HL-60 (cell line): ENCODE measurements around the gene C6orf136.
A peak's percentile ranks its signal among the peaks of the same experiment; 100 is the strongest.

Experiments
- DNase-seq, 2 experiments: peaks; one replicate each; pipeline ENCODE4 v3.0.0-alpha.2; 2010 to 2020; ENCODE audit warnings: low read depth in 1 of 2, low spot score in 1 of 2
- H3K27ac ChIP-seq: fragments of 250-450 bp; sonication (Bioruptor Pico); replicated peaks from 2 replicates; pipeline ENCODE4 v1.5.1; 2020; ENCODE audit warnings: mild to moderate bottlenecking, moderate library complexity
- H3K27me3 ChIP-seq: fragments of 250-450 bp; sonication (Bioruptor Pico); 2 replicates; pipeline ENCODE4 v1.5.1; 2021; ENCODE audit warnings: mild to moderate bottlenecking, moderate library complexity; ENCODE audit not compliant: insufficient read depth, poor library complexity, severe bottlenecking
- H3K4me3 ChIP-seq: replicated peaks from 2 replicates; pipeline ENCODE4 v1.5.1; 2011; ENCODE audit warnings: mild to moderate bottlenecking, control low read depth, low read length; ENCODE audit not compliant: insufficient read depth
- CTCF ChIP-seq: IDR thresholded peaks from one replicate; pipeline ENCODE4 v1.5.1; 2011; ENCODE audit warnings: low read length, control low read depth, inconsistent platforms; ENCODE audit not compliant: insufficient read depth
- GABPA ChIP-seq: IDR thresholded peaks from 2 replicates; pipeline ENCODE4 v1.6.1; 2012; ENCODE audit warnings: low read depth
- POLR2AphosphoS5 ChIP-seq: IDR thresholded peaks from 2 replicates; pipeline ENCODE4 v1.6.1; 2012; ENCODE audit warnings: low read depth
- REST ChIP-seq: IDR thresholded peaks from 2 replicates; pipeline ENCODE4 v1.6.1; 2012; ENCODE audit warnings: low read depth; ENCODE audit not compliant: insufficient replicate concordance
- SPI1 ChIP-seq: IDR thresholded peaks from 2 replicates; pipeline ENCODE4 v1.6.1; 2012; ENCODE audit warnings: low read depth, mild to moderate bottlenecking, borderline replicate concordance

The C6orf136 gene

GRCh38 chr6:30684386-30685156 lies 37.6 kb downstream of the C6orf136 start:
- H3K27ac ChIP-seq, result peak overlapping the region; percentile 94
- peak in 1 of 2 experiments; percentile 90 for DNase-seq
- H3K27me3 ChIP-seq, result no peaks in the 10 kb centered on the region
- no peak for TF ChIP-seq GABPA
- TF ChIP-seq REST, result no peak
- TF ChIP-seq CTCF, result no peak
- TF ChIP-seq SPI1, result no peak
- TF ChIP-seq POLR2AphosphoS5, result no peak
- peak overlapping the region; percentile 60 for H3K4me3 ChIP-seq

- TF ChIP-seq GABPA (no peak), SPI1 (no peak), POLR2AphosphoS5 (no peak), CTCF (peak; percentile 9), REST (no peak)
- peak overlapping the region; percentile 60 for H3K4me3 ChIP-seq
- peak overlapping the region; percentile 94 for H3K27ac ChIP-seq
- peak in 1 of 2 experiments; percentile 55 for DNase-seq
- no peaks in the 10 kb centered on the region for H3K27me3 ChIP-seq
Measured at GRCh38 chr6:30685157-30686008, 38.5 kb downstream of the C6orf136 start.

GRCh38 chr6:30686009-30686907 lies 39.3 kb downstream of the C6orf136 start, which contains the start of gene PPP1R18:
TSS of gene PPP1R18 (minus strand) at chr6:30686645. CDS start at chr6:30686018, 627 bp downstream.
- DNase-seq, result peak; percentile 53 to 81
- Histone ChIP-seq H3K4me3 (peak within 1 kb of the TSS; percentile 60), H3K27ac (peak within 1 kb of the TSS; percentile 94), H3K27me3 (no peaks in the 10 kb centered on the region)
- TF ChIP-seq POLR2AphosphoS5 (no peak), SPI1 (peak; percentile 61; the same call in 1 of the 2 replicates)
